CD4-positive, alpha-beta T cell treated with Interleukin-4 for 1 hour (primary cell): ENCODE data around the gene MISP.

ENCODE experiments used
- DNase-seq, 2 donors: peaks; one replicate each; pipeline ENCODE4 v3.0.0-alpha.2; 2020 to 2022

MISP gene

DNA sequence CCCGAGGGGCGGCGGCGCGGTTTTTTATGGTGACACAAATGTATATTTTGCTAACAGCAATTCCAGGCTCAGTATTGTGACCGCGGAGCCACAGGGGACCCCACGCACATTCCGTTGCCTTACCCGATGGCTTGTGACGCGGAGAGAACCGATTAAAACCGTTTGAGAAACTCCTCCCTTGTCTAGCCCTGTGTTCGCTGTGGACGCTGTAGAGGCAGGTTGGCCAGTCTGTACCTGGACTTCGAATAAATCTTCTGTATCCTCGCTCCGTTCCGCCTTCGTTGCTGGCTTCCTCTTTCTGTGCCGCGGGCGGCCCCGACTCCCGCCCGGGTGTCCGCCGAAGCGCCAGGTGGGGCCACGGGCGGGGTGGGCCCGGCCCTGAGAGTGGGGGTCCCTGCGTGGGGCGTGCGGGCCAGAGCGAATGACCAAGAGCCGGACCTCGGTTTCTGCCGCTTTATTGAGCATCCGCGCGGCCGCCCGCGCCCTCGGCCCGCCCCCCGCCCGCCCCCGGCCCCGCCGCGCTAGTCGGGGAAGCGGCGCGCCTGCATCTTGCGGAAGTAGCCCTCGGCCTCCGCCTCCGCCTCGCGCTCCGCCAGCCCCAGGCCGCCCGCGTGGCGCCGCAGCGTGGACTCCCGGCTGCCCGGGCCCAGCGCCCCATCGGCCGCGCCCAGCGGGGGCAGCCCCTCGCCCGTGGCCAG is 61.3 kb downstream of the MISP start:
- no peak for DNase-seq

DNA sequence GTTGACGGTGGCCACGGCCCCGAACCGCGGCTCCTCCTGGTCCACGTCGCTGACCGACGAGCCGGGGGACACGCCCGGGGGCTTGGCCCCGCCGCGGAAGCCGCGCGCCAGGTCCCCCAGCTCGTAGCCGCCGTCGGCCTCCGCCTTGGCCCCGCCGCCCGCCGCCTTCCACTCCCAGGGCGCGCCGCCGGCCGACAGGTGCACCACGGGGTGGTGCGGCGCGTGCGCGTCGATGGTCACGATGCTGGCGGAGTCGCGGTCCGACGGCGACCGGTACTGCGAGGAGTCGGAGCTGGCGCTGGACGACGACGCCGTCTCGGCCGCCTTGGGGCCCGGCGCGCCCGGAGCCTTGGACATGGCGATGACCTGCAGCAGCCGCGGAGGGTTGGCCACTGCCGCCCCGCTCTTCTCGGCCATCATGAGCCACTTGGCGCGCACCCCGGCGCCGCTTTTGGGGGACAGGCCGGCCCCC is 61.9 kb downstream of the MISP start:
- DNase-seq: no peak

DNA sequence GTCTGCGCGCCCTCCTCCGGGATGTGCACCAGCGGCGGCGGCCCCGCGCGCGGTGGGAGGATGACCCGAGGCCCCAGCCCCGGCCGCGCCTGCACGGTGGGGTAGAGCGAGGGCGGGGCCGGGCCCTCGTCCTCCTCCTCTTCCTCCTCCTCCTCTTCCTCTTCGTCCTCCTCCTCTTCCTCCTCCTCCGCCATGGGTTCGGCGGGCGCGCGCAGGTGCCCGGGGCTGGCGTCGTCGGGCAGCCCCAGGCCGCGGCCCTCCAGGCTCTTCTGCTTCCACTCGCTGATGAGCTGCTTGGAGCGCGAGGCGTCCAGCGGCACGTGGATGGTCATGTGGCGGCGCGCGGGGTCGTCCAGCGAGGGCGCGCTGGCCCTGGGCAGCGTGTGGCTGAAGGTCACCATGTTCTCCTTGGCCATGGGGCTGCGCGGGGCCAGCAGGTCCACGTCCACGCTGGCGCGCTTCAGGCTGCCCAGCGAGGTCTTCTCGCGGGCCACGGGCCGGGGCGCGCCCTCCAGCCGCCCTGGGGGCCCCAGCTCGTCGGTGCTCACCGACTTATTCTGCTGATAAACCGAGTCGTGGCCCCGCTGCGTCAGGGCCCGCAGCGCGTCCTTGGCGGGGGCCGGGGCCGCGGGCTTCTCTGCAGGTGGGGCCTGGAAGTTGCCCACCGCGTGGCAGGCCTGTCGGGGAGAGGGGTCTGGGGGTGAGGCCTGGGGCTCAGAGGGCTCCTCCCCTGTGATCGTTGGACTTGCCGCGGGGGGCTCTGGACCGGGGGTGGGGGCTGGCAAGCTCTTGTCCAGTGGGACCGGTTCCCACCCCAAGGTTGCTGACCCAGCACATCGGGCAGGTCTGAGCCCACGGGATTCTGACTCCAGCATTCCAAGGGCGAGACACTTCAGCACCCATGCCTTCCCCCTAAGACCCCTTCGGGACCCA is 62.6 kb downstream of the MISP start:
- DNase-seq: no peak
